Muscle of leg (tissue), 11 donors: ENCODE data around the gene S100A5. TPM values are rescaled to one million over a fixed set of nuclear protein-coding genes. Genes with fewer than 3 reads are reported as not detected.

ENCODE experiments used
- DNase-seq: peaks from one replicate; pipeline ENCODE4 v3.0.0; 2013
- H3K27ac ChIP-seq: one replicate; pipeline ENCODE4 v1.5.1; 2013; ENCODE audit warnings: mild to moderate bottlenecking, low read length, control low read depth
- H3K27me3 ChIP-seq: one replicate; pipeline ENCODE4 v1.6.1; 2013; ENCODE audit warnings: low read length; ENCODE audit not compliant: control insufficient read depth, insufficient read depth
- H3K36me3 ChIP-seq: one replicate; pipeline ENCODE4 v1.6.1; 2013; ENCODE audit warnings: low read length; ENCODE audit not compliant: control insufficient read depth, insufficient read depth
- H3K4me1 ChIP-seq: one replicate; pipeline ENCODE4 v1.6.1; 2013; ENCODE audit warnings: low read length; ENCODE audit not compliant: control insufficient read depth, insufficient read depth
- H3K4me3 ChIP-seq: one replicate; pipeline ENCODE4 v1.5.1; 2013; ENCODE audit warnings: low read length, control low read depth
- H3K9me3 ChIP-seq: replicated peaks from 2 replicates; pipeline ENCODE4 v1.6.1; 2013; ENCODE audit warnings: low read depth, low read length; ENCODE audit not compliant: control insufficient read depth
- WGBS: methylation state at CpG from one replicate; pipeline ENCODE4 v1.1.5; 2013; ENCODE audit warnings: missing lambda C conversion rate; ENCODE audit not compliant: insufficient coverage; 5-methylcytosine and 5-hydroxymethylcytosine counted together
- polyA plus RNA-seq, 8 donors: library from polyadenylated mRNA; unstranded; fragments of 120-200 nt; gene quantifications; one replicate each; pipeline versions ENCODE4 v1.2.1 to v1.2.3, GENCODE V29; 2013; ENCODE audit warnings: inconsistent platforms in 1 of 8, low replicate concordance in 1 of 8; ENCODE audit not compliant: insufficient read length in 8 of 8, insufficient read depth in 1 of 8
- total RNA-seq: library from RNA; stranded (reverse); fragments of 120-200 nt; gene quantifications from one replicate; pipeline ENCODE4 v1.2.4, GENCODE V29; 2013

S100A5 gene
- total and polyA plus RNA-seq, 9 donors, result 0.31 TPM; not detected in 8

- peaks cover 35% of the 10 kb centered on the region for H3K4me1 ChIP-seq
- no peak for DNase-seq
- no peaks in the 10 kb centered on the region for H3K36me3 ChIP-seq
- peaks cover 2% of the 10 kb centered on the region for H3K27me3 ChIP-seq
- H3K9me3 ChIP-seq, result no peaks in the 10 kb centered on the region
- 59% methylated on average over 3 of the region's 4 CpGs for WGBS
- H3K27ac ChIP-seq, result no peak overlapping the region
- H3K4me3 ChIP-seq, result no peak overlapping the region
Measured at GRCh38 chr1:153488731-153489130, 52.0 kb downstream of the S100A5 start.

GRCh38 chr1:153487707-153488106 lies 53.0 kb downstream of the S100A5 start:
- WGBS, result no CpG with 5 or more reads among the region's 2 CpGs

More at GRCh38 chr1:153487707-153488106, 53.0 kb downstream of the S100A5 start:
- Histone ChIP-seq H3K4me3 (no peak overlapping the region), H3K4me1 (peaks cover 37% of the 10 kb centered on the region), H3K9me3 (no peaks in the 10 kb centered on the region), H3K27me3 (peaks cover 2% of the 10 kb centered on the region), H3K27ac (no peak overlapping the region), H3K36me3 (no peaks in the 10 kb centered on the region)
- DNase-seq, result no peak

Other genes with a start within 250 kb of the S100A5 start
- not detected for gene PGLYRP3, start 228.0 kb downstream of the S100A5 start, total RNA-seq
- under 1 TPM in 1 of 8 donors, not detected in 7; 0.56 TPM for gene PGLYRP3, start 228.0 kb downstream of the S100A5 start, polyA plus RNA-seq
- not detected for gene PGLYRP4, start 192.1 kb downstream of the S100A5 start, total RNA-seq
- under 1 TPM in 1 of 8 donors, not detected in 7; 0.74 TPM for gene PGLYRP4, start 192.1 kb downstream of the S100A5 start, polyA plus RNA-seq
- gene S100A9, start 183.1 kb downstream of the S100A5 start, total RNA-seq, result 17.8 TPM
- 10 to 100 TPM; 23.1 to 47.3 (median 35.1) TPM for gene S100A9, start 183.1 kb downstream of the S100A5 start, polyA plus RNA-seq
- gene S100A12, start 165.3 kb downstream of the S100A5 start, total RNA-seq, result 1.4 TPM
- 1 to 10 TPM; 1.7 to 4.6 (median 2.9) TPM for gene S100A12, start 165.3 kb downstream of the S100A5 start, polyA plus RNA-seq
- 6.6 TPM for gene S100A8, start 149.9 kb downstream of the S100A5 start, total RNA-seq
- 10 to 100 TPM; 12.8 to 31.9 (median 19.8) TPM for gene S100A8, start 149.9 kb downstream of the S100A5 start, polyA plus RNA-seq
- gene S100A7A, start 124.4 kb downstream of the S100A5 start, total RNA-seq, result not detected
- gene S100A7A, start 124.4 kb downstream of the S100A5 start, polyA plus RNA-seq, result not detected
- gene S100A7, start 80.3 kb downstream of the S100A5 start, total RNA-seq, result not detected
- gene S100A7, start 80.3 kb downstream of the S100A5 start, polyA plus RNA-seq, result not detected
- gene S100A6, start 4.9 kb downstream of the S100A5 start, total RNA-seq, result 415 TPM
- gene S100A6, start 4.9 kb downstream of the S100A5 start, polyA plus RNA-seq, result 100 to 1,000 TPM; 182 to 300 (median 257) TPM
- 238 TPM for gene S100A4, start 4.9 kb upstream of the S100A5 start, total RNA-seq
- 100 to 1,000 TPM; 188 to 266 (median 208) TPM for gene S100A4, start 4.9 kb upstream of the S100A5 start, polyA plus RNA-seq
- 0.31 TPM for gene S100A3, start 8.3 kb upstream of the S100A5 start, total RNA-seq
- 1 to 10 TPM in 1 of 8 donors, under 1 TPM in 7; 0.30 to 1.4 (median 0.67) TPM for gene S100A3, start 8.3 kb upstream of the S100A5 start, polyA plus RNA-seq
- 3.4 TPM for gene S100A2, start 24.9 kb upstream of the S100A5 start, total RNA-seq
- gene S100A2, start 24.9 kb upstream of the S100A5 start, polyA plus RNA-seq, result 1 to 10 TPM; 1.4 to 5.0 (median 1.8) TPM
- gene S100A16, start 72.2 kb upstream of the S100A5 start, total RNA-seq, result 45.4 TPM
- gene S100A16, start 72.2 kb upstream of the S100A5 start, polyA plus RNA-seq, result 10 to 100 TPM; 45.1 to 77.3 (median 55.3) TPM
- gene S100A14, start 75.4 kb upstream of the S100A5 start, total RNA-seq, result 0.18 TPM
- 10 to 100 TPM in 2 of 8 donors, 1 to 10 TPM in 2, under 1 TPM in 4; 0.15 to 27.5 (median 1.2) TPM for gene S100A14, start 75.4 kb upstream of the S100A5 start, polyA plus RNA-seq
- 111 TPM for gene S100A13, start 86.6 kb upstream of the S100A5 start, total RNA-seq
- 10 to 100 TPM; 58.4 to 85.4 (median 70.6) TPM for gene S100A13, start 86.6 kb upstream of the S100A5 start, polyA plus RNA-seq
- 4.7 TPM for gene S100A1, start 87.5 kb upstream of the S100A5 start, total RNA-seq
- gene S100A1, start 87.5 kb upstream of the S100A5 start, polyA plus RNA-seq, result 1 to 10 TPM; 3.0 to 9.5 (median 6.3) TPM
- 45.0 TPM for gene CHTOP, start 93.1 kb upstream of the S100A5 start, total RNA-seq
- 100 to 1,000 TPM in 1 of 8 donors, 10 to 100 TPM in 7; 86.6 to 102 (median 91.0) TPM for gene CHTOP, start 93.1 kb upstream of the S100A5 start, polyA plus RNA-seq
- gene SNAPIN, start 117.8 kb upstream of the S100A5 start, total RNA-seq, result 53.0 TPM
- gene SNAPIN, start 117.8 kb upstream of the S100A5 start, polyA plus RNA-seq, result 10 to 100 TPM; 48.4 to 51.5 (median 49.8) TPM
- 184 TPM for gene ILF2, start 130.1 kb upstream of the S100A5 start, total RNA-seq
- gene ILF2, start 130.1 kb upstream of the S100A5 start, polyA plus RNA-seq, result 100 to 1,000 TPM; 158 to 217 (median 176) TPM
- 12.9 TPM for gene NPR1, start 137.8 kb upstream of the S100A5 start, total RNA-seq
- 10 to 100 TPM; 12.7 to 17.4 (median 15.0) TPM for gene NPR1, start 137.8 kb upstream of the S100A5 start, polyA plus RNA-seq
- 28.5 TPM for gene INTS3, start 187.1 kb upstream of the S100A5 start, total RNA-seq
- gene INTS3, start 187.1 kb upstream of the S100A5 start, polyA plus RNA-seq, result 10 to 100 TPM; 33.9 to 48.6 (median 39.3) TPM
- gene SLC27A3, start 234.5 kb upstream of the S100A5 start, total RNA-seq, result 24.2 TPM
- 10 to 100 TPM; 17.7 to 32.7 (median 26.2) TPM for gene SLC27A3, start 234.5 kb upstream of the S100A5 start, polyA plus RNA-seq